Transverse colon (tissue), 4 donors: ENCODE measurements around the gene IGSF3.
"Not testable (repeated sequence)": the region's sequence is repeated elsewhere in the genome, so short reads cannot be mapped to it uniquely, and the experiment has no call there.

Experiments
- CTCF ChIP-seq, 5 experiments: fragments of 200-600 bp in 3 of 5; fragments of 450-650 bp in 2 of 5; sonication (generic) in 3 of 5; IDR thresholded peaks; 1 replicate in 2 of 5; 2 replicates in 3 of 5; pipeline ENCODE4 v1.5.1; 2016 to 2017; ENCODE audit warnings: antibody characterized with exemption in 5 of 5, inconsistent platforms in 3 of 5, mild to moderate bottlenecking in 2 of 5, moderate library complexity in 1 of 5
- POLR2A ChIP-seq: fragments of 450-650 bp; IDR thresholded peaks from one replicate; pipeline ENCODE4 v1.6.1; 2016; ENCODE audit warnings: antibody characterized with exemption, mild to moderate bottlenecking, moderate library complexity
- POLR2AphosphoS5 ChIP-seq, 3 donors: sonication (generic); formaldehyde crosslinking; IDR thresholded peaks; one replicate each; pipeline ENCODE4 v1.6.1; 2016; ENCODE audit warnings: antibody characterized with exemption in 3 of 3

- TF ChIP-seq POLR2A; CTCF (IDR thresholded peaks at IDR 0.05); POLR2AphosphoS5 (IDR thresholded peaks at IDR 0.05): not testable (repeated sequence)
Observed at GRCh38 chr1:116649041-116649440, 18.5 kb downstream of the IGSF3 start.
